MM.1S (cell line): Measurements from ENCODE around the gene SCNN1B.
A peak's percentile ranks its signal among the peaks of the same experiment; 100 is the strongest.

Experiments
- DNase-seq: peaks from one replicate; pipeline ENCODE4 v3.0.0-alpha.2; 2015
- H2AFZ ChIP-seq: fragments of 300-600 bp; sonication (generic); 2 replicates; pipeline ENCODE4 v1.6.0; 2016; ENCODE audit warnings: antibody characterized with exemption, low read length
- H3F3A ChIP-seq: fragments of 300-600 bp; sonication (generic); 2 replicates; pipeline ENCODE4 v1.6.1; 2016; ENCODE audit warnings: mild to moderate bottlenecking, antibody characterized with exemption, low read length, moderate library complexity, mixed read lengths; ENCODE audit not compliant: insufficient read depth
- H3K27ac ChIP-seq: fragments of 300-600 bp; sonication (generic); 2 replicates; pipeline ENCODE4 v1.5.1; 2016; ENCODE audit warnings: mild to moderate bottlenecking, low read length
- H3K27me3 ChIP-seq: fragments of 300-600 bp; sonication (generic); replicated peaks from 2 replicates; pipeline ENCODE4 v1.6.0; 2016; ENCODE audit warnings: low read length; ENCODE audit not compliant: insufficient read depth
- H3K36me3 ChIP-seq: fragments of 300-600 bp; sonication (generic); replicated peaks from 2 replicates; pipeline ENCODE4 v1.6.1; 2016; ENCODE audit warnings: mild to moderate bottlenecking, low read length, mixed read lengths; ENCODE audit not compliant: insufficient read depth
- H3K4me1 ChIP-seq: fragments of 300-600 bp; sonication (generic); 2 replicates; pipeline ENCODE4 v1.6.1; 2016; ENCODE audit warnings: low read length, mixed read lengths
- H3K4me2 ChIP-seq: fragments of 300-600 bp; sonication (generic); 2 replicates; pipeline ENCODE4 v1.6.0; 2016; ENCODE audit warnings: low read depth, low read length
- H3K4me3 ChIP-seq: fragments of 300-600 bp; sonication (generic); 2 replicates; pipeline ENCODE4 v1.5.1; 2016; ENCODE audit warnings: low read length, mixed read lengths
- H3K79me2 ChIP-seq: fragments of 300-600 bp; sonication (generic); 2 replicates; pipeline ENCODE4 v1.6.1; 2016; ENCODE audit warnings: mixed run types, low read length, mixed read lengths
- H3K9ac ChIP-seq: fragments of 300-600 bp; sonication (generic); 2 replicates; pipeline ENCODE4 v1.6.1; 2016; ENCODE audit warnings: low read length, mixed read lengths
- H3K9me2 ChIP-seq: fragments of 300-600 bp; sonication (generic); replicated peaks from 2 replicates; pipeline ENCODE4 v1.6.1; 2016; ENCODE audit warnings: mild to moderate bottlenecking, low read length, mixed read lengths; ENCODE audit not compliant: insufficient read depth
- H3K9me3 ChIP-seq: fragments of 300-600 bp; sonication (generic); replicated peaks from 2 replicates; pipeline ENCODE4 v1.6.1; 2016; ENCODE audit warnings: mild to moderate bottlenecking, low read length, mixed read lengths; ENCODE audit not compliant: insufficient read depth
- H4K20me1 ChIP-seq: fragments of 300-600 bp; sonication (generic); 2 replicates; pipeline ENCODE4 v1.6.1; 2016; ENCODE audit warnings: mild to moderate bottlenecking, low read length, moderate library complexity, mixed read lengths; ENCODE audit not compliant: insufficient read depth
- CTCF ChIP-seq: fragments of 300-600 bp; sonication (generic); IDR thresholded peaks from 2 replicates; pipeline ENCODE4 v1.5.1; 2016; ENCODE audit warnings: antibody characterized with exemption, low read length, mixed read lengths
- EZH2 ChIP-seq: fragments of 300-600 bp; sonication (generic); optimal IDR thresholded peaks from 2 replicates; pipeline ENCODE3; 2017; ENCODE audit warnings: low read depth, mild to moderate bottlenecking, antibody characterized with exemption, low read length, mixed read lengths
- EZH2phosphoT487 ChIP-seq: fragments of 300-600 bp; sonication (generic); IDR thresholded peaks from 2 replicates; pipeline ENCODE4 v1.6.1; 2018; ENCODE audit warnings: antibody characterized with exemption, low read length

SCNN1B gene

GRCh38 chr16:23334950-23335349 is 32.8 kb downstream of the SCNN1B start:
- Histone ChIP-seq H3K4me2 (peak overlapping the region; percentile 53), H3K9me3 (no peaks in the 10 kb centered on the region), H3K27me3 (no peaks in the 10 kb centered on the region), H4K20me1 (no peaks in the 10 kb centered on the region), H2AFZ (no peak overlapping the region), H3K4me3 (no peak overlapping the region), H3K9me2 (no peaks in the 10 kb centered on the region), H3K4me1 (peaks cover 70% of the 10 kb centered on the region), H3K27ac (peak overlapping the region; percentile 100), H3F3A (peaks cover 54% of the 10 kb centered on the region), H3K9ac (peak overlapping the region; percentile 97), H3K36me3 (no peaks in the 10 kb centered on the region), H3K79me2 (peaks cover 40% of the 10 kb centered on the region)
- no peak for TF ChIP-seq CTCF
- TF ChIP-seq EZH2 = no peak
- no peak for TF ChIP-seq EZH2phosphoT487
- DNase-seq = peak; percentile 18

GRCh38 chr16:23337836-23338550 is 35.9 kb downstream of the SCNN1B start:
- H3F3A ChIP-seq = peaks cover 62% of the 10 kb centered on the region
- H3K9ac ChIP-seq = peak overlapping the region; percentile 97
- no peaks in the 10 kb centered on the region for H3K9me3 ChIP-seq
- H3K4me2 ChIP-seq = peak overlapping the region; percentile 96; the same call in 1 of the 2 replicates
- no peaks in the 10 kb centered on the region for H4K20me1 ChIP-seq
- H3K27me3 ChIP-seq = no peaks in the 10 kb centered on the region
- H3K9me2 ChIP-seq = no peaks in the 10 kb centered on the region
- no peaks in the 10 kb centered on the region for H3K36me3 ChIP-seq
- H3K4me1 ChIP-seq = peaks cover 87% of the 10 kb centered on the region
- TF ChIP-seq CTCF (no peak), EZH2phosphoT487 (no peak), EZH2 (no peak)
- H3K27ac ChIP-seq = peak overlapping the region; percentile 100
- H3K79me2 ChIP-seq = peaks cover 43% of the 10 kb centered on the region
- no peak overlapping the region for H3K4me3 ChIP-seq
- DNase-seq = peak; percentile 57
- no peak overlapping the region for H2AFZ ChIP-seq

- H3K4me2 ChIP-seq = no peak overlapping the region
- H3K9ac ChIP-seq = no peak overlapping the region
- H4K20me1 ChIP-seq = no peaks in the 10 kb centered on the region
- H3F3A ChIP-seq = peaks cover 49% of the 10 kb centered on the region
- no peak overlapping the region for H2AFZ ChIP-seq
- TF ChIP-seq CTCF = no peak
- no peak for TF ChIP-seq EZH2
- TF ChIP-seq EZH2phosphoT487 = no peak
- peaks cover 56% of the 10 kb centered on the region for H3K79me2 ChIP-seq
- H3K4me3 ChIP-seq = no peak overlapping the region
- H3K4me1 ChIP-seq = peaks cover 69% of the 10 kb centered on the region
- H3K27ac ChIP-seq = no peak overlapping the region
- H3K9me3 ChIP-seq = no peaks in the 10 kb centered on the region
- H3K36me3 ChIP-seq = no peaks in the 10 kb centered on the region
- DNase-seq = no peak
- no peaks in the 10 kb centered on the region for H3K9me2 ChIP-seq
- no peaks in the 10 kb centered on the region for H3K27me3 ChIP-seq
Observed at GRCh38 chr16:23339787-23340186, 37.7 kb downstream of the SCNN1B start.
